NCI-H2107 (cell line): ENCODE measurements around the gene SFTPA1.
"Not testable (repeated sequence)": the region's sequence is repeated elsewhere in the genome, so short reads cannot be mapped to it uniquely, and the experiment has no call there.

Source experiments
- DNase-seq: peaks from one replicate; lab custom pipeline; 2025; lab: John Stamatoyannopoulos, UW

SFTPA1 gene

DNA sequence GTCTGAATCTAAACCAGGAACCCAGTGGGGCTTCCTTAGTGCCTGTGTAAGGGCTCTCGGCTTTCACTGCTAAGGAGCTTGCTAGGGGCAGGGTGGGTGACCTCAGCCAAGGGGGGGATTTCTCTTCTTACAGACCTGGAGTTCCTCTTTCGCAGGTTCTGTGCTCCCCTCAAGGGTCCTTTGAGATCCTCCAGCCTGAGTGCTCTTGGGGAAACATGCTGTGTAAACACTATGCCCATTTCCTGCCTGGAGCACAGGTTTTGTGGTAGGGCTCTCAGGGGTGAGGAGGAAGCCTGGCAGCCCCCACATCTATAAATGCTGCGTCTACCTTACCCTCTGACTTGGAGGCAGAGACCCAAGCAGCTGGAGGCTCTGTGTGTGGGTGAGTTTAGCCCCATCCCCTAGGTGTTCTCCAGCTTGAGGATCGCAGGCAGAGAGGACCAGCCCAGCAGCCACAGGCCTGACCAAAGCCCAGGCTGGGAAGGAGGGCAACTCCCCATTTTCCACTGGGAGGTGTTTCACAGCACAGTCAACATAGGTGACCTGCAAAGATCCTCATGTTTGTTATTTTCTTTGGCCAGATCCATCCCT, at the start of gene SFTPA1:
Gene SFTPA1 (plus strand): TSS at position 339 of the 591 bp plus-strand sequence. CDS start 887 bp downstream, outside the sequence.
- no peak for DNase-seq

DNA sequence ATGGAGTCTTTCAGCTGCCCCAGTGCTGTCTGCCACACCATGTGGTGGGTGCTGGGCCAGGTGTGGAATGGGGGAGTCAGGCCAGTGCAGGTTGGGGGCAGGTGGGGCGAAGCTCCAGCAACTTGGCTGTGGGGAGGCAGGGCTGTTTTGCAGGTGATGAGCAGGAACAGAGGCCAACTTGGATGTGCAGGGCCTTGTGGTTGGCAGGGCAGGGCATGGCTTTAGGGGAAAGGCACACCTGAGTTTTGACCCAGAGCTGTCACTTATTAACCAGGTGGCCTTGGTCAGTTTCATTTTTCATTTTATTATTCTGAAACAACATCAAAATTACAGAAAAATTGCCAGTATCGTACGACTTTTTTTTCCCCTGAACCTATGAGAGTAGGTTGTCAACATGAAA, 49.5 kb upstream of the SFTPA1 start:
- no peak for DNase-seq

DNA sequence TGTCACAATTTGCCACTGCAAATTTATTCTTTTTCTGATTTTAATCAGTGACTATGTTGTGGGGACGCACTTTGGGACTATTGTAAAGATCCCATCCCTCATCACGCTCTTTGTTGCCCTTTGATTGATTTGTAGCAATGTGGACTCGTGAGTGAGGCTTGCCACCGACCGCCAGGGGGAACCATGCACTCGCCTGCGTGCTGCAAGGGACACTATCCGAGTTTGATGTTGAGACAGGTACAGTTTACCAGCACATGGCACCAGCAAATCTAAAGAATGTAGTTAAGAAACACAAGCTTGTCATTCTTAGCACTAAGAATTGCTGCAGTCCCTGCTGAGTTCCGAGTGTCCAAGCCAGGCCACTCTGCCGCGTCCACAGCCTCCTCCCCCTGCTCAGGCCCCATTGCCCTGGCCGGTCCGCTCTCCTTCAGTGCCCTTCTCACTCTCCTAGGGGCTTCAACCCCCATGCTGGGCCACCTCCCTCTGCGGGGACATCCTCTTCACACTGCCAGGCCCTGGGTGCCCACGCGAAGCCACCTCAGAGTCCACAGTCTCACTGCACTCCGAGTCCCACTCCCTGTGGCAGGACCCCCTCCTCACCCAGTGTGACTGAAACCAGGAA, 48.5 kb upstream of the SFTPA1 start:
- DNase-seq: peak; percentile 3

DNA sequence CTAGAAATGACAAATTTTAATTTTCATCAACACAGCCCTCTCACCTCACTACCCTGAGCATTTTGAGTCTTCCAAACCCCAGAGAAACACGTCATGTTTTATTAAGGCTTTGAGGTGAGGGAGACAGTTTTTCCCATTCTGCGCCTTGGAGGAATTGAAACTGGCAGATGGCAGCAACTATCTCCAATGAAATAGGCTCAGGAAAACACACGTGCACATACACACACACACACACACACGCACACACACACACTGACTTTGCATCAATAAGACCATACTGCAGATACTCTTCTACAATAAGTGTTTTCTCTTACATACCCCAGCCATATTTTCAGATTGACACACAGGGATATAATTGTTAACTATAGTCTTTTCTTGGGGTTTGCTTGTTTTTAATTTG, 47.3 kb upstream of the SFTPA1 start:
- no peak for DNase-seq

DNA sequence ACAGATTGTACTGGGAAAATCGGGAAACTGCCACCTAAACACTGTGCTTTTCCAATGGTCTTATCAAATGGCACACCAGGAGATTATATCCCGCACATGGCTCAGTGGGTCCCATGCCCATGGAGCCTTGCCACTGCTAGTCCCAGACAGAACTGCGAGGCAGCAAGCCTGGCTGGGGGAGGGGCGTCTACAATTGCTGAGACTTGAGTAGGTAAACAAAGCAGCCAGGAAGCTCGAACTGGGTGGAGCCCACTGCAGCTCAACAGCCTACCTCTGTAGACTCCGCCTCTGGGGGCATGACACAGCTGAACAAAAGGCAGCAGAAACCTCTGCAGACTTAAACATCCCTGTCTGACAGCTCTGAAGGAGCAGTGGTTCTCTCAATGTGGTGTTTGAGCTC, 40.1 kb upstream of the SFTPA1 start:
- not testable (repeated sequence) for DNase-seq

DNA sequence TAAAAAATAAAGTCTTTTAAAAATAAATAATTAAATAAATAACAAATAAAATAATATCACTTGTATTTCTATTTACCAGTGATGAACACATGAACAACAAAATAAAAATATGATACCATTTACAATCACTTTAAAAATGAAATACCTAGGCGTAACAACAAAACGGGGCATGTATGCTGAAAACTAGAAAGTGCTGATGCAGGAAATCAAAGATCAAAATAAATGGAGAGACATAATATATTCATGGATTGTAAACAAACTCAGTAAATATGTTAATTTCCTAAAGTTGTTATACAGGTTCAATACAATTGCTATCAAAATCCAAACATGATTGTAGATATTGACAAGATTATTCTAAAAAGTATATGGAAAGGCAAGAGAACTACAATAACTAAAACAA, 31.4 kb upstream of the SFTPA1 start:
- DNase-seq: no peak

DNA sequence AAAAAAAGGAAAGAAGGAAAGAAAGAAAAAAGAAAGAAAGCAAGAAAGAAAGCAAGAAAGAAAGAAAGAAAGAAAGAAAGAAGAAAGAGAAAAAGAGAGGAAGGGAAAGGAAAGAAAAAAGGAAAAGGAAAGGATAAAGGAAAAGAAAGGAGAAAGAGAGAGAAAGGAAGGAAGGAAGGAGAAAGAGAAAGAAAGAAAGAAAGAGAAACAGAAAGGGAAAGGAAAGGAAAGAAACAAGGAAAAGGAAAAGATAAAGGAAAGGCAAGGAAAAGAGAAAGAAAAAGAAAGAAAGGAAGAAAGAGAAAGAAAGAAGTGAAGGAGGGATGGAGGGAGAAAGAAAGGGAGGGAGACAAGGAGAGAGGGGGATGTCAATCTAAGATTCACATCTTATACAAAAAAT, 29.7 kb upstream of the SFTPA1 start:
- no peak for DNase-seq

DNA sequence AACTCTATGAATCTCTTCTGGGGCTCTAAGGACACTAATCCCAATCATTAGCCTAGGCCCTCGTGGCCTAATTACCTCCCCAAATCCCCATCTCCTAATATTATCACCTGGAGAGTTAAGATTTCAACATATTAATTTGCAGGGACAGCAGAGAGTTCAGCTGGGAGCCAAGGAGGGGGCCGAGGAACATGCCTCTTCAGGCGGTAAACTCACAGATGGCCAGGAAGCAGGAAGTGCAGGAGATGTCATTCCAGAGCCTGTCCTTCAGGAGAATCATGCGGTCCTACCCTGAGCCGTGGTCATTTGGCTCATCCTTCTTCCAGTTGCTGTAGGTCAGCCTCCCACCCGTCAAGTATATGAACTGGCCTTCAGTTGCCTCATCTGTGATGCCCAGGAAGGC, 28.6 kb upstream of the SFTPA1 start:
- no peak for DNase-seq

DNA sequence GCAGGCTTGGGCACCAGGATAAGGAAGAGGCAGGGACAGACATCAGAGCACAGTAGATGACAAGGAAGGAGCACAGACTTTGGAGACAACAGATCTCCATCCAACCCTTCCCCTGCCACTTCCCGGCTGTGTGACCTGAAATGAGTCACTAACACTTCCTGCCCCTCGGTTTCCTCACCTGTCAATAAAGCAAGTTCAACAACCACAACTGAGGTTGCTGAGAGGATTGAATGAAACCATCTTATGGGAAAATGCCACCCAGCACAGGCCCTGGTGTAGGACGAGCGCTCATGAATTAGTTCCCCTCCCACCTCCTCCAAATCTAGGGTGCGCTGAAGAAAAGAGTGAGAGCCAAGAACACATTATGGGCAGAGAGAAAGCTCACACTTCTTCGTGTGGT, 27.8 kb upstream of the SFTPA1 start:
- DNase-seq: not testable (repeated sequence)

DNA sequence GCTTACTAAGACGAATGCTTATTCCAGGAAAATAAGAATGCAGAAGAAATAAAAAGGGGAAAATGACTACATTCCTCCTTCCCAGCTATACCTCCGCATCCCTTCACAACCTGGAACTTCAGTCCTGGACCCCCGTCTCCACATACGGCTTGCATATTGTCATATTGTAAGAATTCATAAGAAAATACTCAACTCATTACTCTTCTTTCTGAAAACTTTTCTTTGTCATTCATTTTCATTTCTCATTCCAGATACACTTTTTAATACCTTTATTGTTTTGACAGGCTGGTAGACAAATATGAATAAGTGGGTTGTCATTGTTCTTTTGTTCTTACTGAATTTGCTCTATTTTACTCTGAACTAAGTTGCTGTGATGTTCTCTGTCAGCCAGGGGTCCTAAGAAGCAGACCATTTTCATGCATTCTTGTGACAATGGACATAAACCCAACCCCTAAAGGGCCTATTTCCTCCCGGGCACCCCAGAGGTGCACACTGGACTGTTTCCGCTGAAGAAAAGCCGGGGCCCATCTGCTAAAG, 27.2 kb upstream of the SFTPA1 start:
- DNase-seq: no peak

DNA sequence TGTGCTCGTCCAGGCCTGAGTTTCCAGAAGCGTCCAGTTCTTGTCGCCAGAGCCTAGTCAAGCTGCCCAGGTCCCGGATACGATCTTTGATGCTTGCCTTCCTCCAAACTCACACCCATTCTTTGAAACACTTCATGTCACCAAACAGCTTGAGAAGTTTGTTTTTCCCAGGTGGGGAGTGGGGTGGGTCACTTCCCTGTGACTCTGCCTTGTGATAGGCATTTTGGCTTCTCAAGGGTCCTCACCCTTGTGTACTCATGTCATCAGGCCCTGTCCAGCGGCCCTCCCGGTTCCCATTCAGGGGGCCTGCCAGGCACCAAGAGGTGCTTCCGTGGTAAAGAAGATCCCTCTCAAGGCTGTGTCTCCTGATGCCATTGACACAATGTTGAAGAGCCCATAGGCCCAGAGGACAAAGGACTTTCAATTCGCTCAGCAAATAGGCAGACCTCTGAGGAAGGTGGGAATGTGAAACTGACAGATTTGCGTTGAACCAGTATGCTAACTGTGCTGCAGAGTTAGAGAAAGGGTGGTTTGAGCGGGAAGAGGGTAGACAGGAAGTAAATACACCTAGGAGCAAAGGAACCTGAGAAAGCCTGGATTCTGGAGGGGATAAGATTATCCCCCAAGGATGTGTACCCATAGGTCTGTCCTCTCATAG, 24.7 kb upstream of the SFTPA1 start:
- DNase-seq: no peak

DNA sequence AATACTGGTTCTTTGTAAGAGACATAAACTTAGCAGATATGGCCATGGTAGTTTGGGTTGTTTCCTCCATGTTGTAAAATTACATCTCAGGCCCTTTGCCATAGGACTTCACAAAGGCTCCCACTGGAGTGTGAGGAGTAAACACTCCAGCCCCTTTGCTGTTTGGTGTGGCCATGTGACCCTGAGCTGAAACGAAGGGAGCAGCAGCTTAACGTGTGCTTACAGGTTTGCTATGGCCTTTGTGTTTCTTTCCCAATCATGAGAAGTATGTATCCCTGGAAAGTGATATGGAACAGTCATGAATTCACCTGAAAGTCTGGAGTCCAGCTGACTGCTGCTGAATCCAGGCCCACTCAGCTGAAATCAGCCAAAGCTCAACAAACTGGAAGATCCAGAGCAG, 23.8 kb upstream of the SFTPA1 start:
- no peak for DNase-seq

DNA sequence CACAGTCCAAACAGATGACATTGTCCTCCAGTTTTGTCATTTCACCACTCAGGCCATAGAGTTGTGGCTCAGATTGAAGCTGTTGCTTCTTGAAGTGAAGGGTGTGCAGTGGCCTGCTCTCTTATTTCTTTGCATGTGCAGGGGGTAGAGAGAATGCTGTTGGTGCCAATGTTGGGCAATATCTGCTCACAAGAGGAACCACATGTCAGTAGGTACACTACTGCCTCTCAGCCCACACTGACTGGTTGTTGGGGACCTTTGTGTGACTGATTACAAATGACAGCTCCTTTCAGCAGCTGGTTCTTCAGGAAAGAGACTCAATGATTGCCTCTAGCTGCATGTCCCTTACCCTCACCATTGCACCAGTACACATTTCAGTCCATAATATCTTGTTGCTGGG, 21.9 kb upstream of the SFTPA1 start:
- DNase-seq: no peak

DNA sequence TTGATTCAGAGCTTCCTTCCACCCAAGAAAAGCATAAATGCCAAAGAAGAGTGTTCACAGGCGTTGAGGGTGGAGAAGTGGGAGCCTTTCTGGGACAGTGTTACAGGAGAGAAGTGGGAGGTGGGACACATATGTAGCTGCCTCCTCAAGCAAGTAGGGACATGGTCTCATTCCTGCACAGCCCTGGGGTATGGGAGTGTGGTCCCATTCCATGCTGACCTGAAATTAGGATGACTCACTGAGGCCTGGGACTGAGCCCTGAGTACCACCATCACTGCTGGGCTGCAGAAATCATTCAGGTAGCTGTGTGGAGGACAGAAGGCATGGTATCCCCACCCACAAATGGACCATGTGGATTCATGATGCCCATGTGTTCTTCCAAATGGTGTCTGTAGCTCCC, 17.4 kb upstream of the SFTPA1 start:
- no peak for DNase-seq

DNA sequence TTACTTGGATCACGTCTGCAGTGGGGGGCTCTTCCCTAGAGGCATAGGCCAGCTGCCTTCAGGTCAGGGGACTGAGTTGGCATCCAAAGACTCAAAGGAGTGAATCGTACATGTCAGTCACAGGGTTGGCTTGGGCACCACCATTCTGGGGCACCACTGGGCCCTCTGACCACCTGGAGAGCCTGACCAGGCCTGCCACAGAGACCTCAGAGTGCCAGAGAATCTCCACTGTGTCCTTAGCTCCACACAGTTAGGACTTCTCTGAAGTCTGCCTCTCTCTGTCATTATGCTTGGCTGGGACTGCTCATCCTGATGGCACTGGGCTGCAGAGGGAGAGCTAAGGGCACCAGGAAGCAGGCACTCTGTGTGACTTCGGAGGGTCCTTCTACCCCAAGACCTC, 16.2 kb upstream of the SFTPA1 start:
- not testable (repeated sequence) for DNase-seq

DNA sequence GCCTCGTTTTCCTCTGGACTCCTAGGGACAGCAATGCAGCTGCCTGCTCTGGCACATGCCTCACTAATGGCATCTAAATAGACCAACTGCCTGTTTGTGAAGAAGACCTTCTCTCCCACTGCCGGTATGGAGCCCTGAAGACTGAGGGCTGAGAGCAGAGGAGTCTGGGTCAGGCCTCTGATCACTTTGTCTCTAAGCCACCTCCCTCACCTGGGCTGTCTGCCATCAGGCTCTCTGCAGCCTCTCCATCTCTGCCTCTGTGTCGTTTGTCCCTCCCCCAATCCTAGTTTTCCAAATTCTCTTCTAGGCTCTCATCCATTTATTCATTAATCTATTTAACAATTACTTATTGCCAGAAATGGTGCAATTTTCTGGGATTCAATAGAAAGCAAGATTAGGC, 15.2 kb upstream of the SFTPA1 start:
- DNase-seq: no peak

DNA sequence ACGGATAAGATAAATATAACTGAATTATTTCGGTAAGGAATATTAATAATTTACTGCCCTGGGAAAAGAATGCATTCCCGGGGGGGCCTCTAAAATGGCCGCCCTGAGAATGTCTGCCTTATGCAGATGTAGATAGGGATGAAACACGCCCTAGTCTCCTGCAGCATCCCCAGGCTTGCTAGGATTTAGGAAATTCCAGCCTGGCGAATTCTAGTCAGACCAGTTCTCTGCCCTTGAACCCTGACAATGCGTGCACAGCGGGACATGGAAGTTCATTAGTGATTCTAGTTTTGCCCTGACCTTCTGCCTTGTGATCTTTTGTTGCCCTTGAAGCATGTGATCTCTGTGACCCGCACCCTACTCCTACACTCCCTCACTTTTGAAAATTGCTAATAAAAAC, 11.1 kb upstream of the SFTPA1 start:
- not testable (repeated sequence) for DNase-seq

DNA sequence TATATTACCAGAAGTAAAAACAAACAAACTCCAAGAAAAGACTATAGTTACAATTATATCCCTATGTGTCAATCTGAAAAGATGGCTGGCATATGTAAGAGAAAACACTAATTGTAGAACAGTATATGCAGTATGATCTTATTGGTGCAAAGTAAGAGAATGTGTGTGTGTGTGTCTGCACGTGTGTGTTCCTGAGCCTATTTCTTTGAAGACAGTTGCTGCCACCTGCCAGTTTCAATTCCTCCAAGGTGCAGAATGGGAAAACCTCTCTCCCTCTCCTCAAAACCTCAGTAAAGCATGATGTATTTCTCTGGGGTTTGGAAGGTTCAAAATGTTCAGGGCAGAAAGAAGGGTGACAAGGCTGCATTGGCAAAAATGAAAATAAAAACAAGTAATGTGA, 8.8 kb upstream of the SFTPA1 start:
- DNase-seq: no peak

DNA sequence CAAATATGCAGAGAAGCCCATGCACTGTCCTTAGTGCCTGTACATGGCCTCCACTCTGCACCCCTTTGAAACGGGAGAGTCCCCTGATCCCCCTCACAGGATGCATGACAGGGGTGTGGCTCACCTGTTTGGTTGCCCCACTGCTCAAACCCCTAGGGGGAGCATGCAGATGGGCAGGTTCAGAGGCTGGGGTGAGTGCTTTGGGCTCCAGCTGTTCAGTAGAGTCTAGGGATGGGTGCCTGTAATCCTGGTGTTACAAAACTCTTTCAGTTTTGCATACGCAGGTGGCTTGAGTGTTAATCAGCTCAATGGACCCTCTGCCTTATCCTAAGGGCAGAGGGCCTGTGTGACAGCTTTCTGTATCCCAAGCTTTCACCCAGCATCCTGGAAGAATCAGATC, 7.8 kb upstream of the SFTPA1 start:
- DNase-seq: no peak

DNA sequence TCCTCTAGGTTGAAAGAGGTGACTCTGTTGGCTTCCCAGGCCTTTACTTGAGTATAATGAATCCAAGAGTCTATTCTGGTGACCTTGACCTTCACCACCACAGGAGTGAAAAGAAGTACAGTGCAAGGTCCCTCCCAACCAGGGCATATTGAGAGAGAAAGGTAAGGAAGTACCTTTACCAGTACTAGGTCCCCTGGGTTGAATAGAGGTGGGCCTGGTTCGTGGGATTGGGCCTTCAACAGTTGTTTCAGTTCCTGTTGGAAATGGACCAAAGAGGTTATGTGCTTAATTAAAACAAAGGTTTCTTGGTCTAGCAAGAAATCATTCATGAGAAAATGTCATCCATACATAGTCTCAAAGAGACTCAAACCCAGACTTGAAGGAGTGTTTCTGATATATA, 6.4 kb upstream of the SFTPA1 start:
- no peak for DNase-seq

DNA sequence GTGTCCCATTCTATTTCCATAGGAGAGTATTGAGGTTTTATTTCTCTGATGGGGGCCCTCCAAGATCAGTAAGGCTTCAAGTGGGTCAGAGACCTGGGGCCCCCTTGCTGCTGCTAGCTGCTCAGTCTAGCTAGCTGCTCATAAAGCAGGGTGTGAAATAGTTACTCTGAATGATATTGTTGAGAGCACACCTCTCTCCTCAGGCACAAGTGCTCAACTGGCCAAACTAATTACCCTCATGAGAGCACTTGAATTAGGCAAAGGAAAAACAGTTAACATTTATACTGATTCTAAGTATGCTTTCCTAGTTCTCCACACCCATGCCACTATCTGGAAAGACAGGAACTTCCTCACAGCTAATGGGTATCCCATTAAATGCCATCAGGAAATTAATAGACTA, 5.4 kb upstream of the SFTPA1 start:
- no peak for DNase-seq

DNA sequence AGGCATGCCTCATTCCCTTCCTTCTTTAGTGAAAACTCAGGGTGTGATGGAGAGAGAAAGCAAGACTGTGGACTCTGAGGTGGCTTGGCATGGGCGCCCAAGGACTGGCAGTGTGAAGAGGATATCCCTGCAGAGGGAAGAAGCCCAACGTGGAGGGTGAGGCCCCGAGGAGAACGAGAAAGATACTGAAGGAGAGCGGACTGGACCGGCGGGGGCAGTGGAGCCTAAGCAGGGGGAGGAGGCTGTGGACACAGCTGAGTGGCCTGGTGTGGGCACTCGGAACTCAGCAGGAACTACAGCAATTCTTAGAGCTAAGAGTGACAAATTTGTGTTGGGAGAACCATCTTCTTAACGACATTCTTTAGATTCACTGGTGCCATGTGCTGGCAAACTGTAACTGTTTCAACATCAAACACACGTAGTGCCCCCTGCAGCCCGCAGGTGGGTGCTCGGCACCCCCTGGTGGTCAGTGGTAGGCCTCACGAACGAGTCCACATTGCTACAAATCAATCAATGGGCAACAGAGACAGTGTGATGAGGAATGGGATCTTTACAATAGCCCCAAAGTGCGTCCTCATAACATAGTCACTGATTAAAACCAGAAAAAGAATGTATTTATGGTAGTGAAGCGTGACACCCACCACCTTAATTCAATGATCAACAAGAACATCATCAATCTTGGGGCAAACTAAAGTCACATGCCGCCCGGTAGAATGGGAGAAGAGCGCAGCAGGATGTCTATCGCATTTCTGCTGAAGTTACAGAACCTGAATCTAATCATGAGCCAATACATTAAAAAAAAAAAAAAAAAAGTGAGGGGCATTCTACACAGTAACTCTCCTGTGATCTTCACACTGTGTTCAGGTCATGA, 2.0 kb upstream of the SFTPA1 start:
- DNase-seq: no peak
